Stimulated activated naive B cell treated with anti-CD40 and anti-IgM and Interleukin-4, amounts not matched to agents 10 μg/mL and 1 μg/mL and 100 μg/mL, for 72 hours (primary cell): ENCODE measurements around the gene PTPRN2.
"Not testable (repeated sequence)": the region's sequence is repeated elsewhere in the genome, so short reads cannot be mapped to it uniquely, and the experiment has no call there.

Experiments
- ATAC-seq, 2 donors: fragments of 150-1000 bp; cut with Tn5 transposase; replicated peaks; 2 replicates each; pipeline ENCODE4 v1.10.0; 2021; ENCODE audit warnings: moderate library complexity in 1 of 2
- DNase-seq: peaks from one replicate; pipeline ENCODE4 v3.0.0; 2021
- H3K27ac Mint-ChIP-seq: one replicate; pipeline ENCODE4 v1.8.0; 2022; ENCODE audit warnings: mild to moderate bottlenecking, mixed read lengths
- H3K27me3 Mint-ChIP-seq, 2 donors: one replicate each; pipeline ENCODE4 v1.8.0; 2022; ENCODE audit warnings: mixed read lengths in 2 of 2
- H3K36me3 Mint-ChIP-seq, 2 donors: one replicate each; pipeline ENCODE4 v1.8.0; 2022; ENCODE audit warnings: mixed read lengths in 2 of 2, mild to moderate bottlenecking in 1 of 2
- H3K4me1 Mint-ChIP-seq, 2 donors: one replicate each; pipeline ENCODE4 v1.8.0; 2022; ENCODE audit warnings: mixed read lengths in 2 of 2, mild to moderate bottlenecking in 1 of 2
- H3K4me3 Mint-ChIP-seq, 2 donors: one replicate each; pipeline ENCODE4 v1.8.0; 2022; ENCODE audit warnings: mild to moderate bottlenecking in 2 of 2, mixed read lengths in 2 of 2, moderate library complexity in 1 of 2
- H3K9me3 Mint-ChIP-seq, 2 donors: one replicate each; pipeline ENCODE4 v1.8.0; 2022; ENCODE audit warnings: mixed read lengths in 2 of 2, mild to moderate bottlenecking in 1 of 2

PTPRN2 gene

GRCh38 chr7:157709531-157710251, 877.9 kb downstream of the PTPRN2 start:
- Mint-ChIP-seq H3K27me3 (peaks cover 17 to 23% of the 10 kb centered on the region in 2 donors), H3K9me3 (peaks cover 0 to 2% of the 10 kb centered on the region in 2 donors), H3K36me3 (no peaks in the 10 kb centered on the region), H3K4me1 (no peaks in the 10 kb centered on the region), H3K4me3 (no peak overlapping the region), H3K27ac (no peak overlapping the region)
- no peak for DNase-seq
- no peak for ATAC-seq

GRCh38 chr7:157708919-157709295, 878.7 kb downstream of the PTPRN2 start:
- Mint-ChIP-seq H3K27me3 (peaks cover 21 to 26% of the 10 kb centered on the region in 2 donors), H3K4me3 (no peak overlapping the region), H3K36me3 (no peaks in the 10 kb centered on the region), H3K27ac (no peak overlapping the region), H3K9me3 (peaks cover 0 to 2% of the 10 kb centered on the region in 2 donors), H3K4me1 (no peaks in the 10 kb centered on the region)
- DNase-seq (no peak), ATAC-seq (no peak)

- ATAC-seq: no peak
- Mint-ChIP-seq H3K4me3 (no peak overlapping the region), H3K9me3 (peaks cover 0 to 2% of the 10 kb centered on the region in 2 donors), H3K4me1 (no peaks in the 10 kb centered on the region), H3K36me3 (no peaks in the 10 kb centered on the region), H3K27ac (no peak overlapping the region), H3K27me3 (peaks cover 25 to 28% of the 10 kb centered on the region in 2 donors)
- no peak for DNase-seq
Measured at GRCh38 chr7:157707983-157708918, 879.4 kb downstream of the PTPRN2 start.

DNA sequence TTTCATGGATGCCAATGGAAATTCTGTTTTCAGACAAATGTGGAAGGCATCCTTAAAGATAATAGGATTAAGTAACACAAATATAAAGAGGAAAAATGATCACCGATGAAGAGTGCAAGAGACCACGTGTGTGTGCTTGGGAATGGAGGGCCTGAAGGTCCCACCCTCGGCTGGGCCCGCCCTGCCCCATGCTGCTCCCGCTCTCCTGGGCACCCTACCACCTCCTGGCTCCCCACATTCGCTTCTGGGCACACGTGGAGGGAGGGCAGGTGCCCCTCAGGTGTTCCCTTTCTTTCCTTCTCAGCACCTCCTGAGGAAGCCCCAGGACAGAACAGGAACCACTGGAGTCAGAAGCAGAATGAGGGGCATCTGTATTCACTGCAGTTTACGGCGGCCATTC, 883.3 kb downstream of the PTPRN2 start:
- ATAC-seq (no peak), DNase-seq (no peak)
- H3K4me1 Mint-ChIP-seq: no peaks in the 10 kb centered on the region
- peaks cover 0 to 2% of the 10 kb centered on the region in 2 donors for H3K9me3 Mint-ChIP-seq
- H3K4me3 Mint-ChIP-seq: no peak overlapping the region
- H3K27me3 Mint-ChIP-seq: peaks cover 42% of the 10 kb centered on the region in 2 donors
- H3K27ac Mint-ChIP-seq: no peak overlapping the region
- H3K36me3 Mint-ChIP-seq: no peaks in the 10 kb centered on the region

DNA sequence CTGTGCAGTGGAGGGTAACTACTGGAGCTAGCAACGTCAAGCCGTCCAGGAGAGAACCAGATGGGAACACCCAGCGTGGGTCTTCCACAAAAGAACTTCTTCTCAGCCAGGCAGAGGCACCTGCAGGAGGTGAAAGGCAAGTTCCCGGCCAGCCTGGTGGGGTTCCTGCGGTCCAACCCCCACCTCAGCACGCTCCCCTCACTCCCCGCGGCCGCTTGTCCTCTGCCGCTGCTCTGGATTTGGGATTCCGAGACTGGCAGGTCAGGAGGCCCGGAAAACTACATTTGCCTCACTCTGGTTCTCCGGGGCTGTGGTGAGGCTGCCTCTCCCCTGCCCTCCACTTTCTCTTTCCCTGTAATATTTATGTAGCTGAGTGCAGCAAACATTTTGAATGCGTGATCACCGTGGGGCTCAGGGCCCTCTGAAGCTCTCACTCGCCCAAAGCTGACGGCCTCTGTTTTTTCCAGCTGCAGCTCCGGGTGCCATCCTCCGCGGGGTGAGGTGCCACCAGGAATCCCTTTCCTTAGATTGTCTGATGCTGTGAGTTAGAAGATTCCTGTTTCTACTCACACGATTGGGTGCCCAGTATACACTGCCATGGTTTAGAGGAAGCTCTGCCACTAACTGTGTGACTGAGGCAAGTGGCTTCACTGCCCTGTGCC, 884.0 kb downstream of the PTPRN2 start:
- H3K27ac Mint-ChIP-seq: no peak overlapping the region
- DNase-seq (no peak), ATAC-seq (no peak)
- no peaks in the 10 kb centered on the region for H3K36me3 Mint-ChIP-seq
- H3K9me3 Mint-ChIP-seq: peaks cover 0 to 2% of the 10 kb centered on the region in 2 donors
- H3K4me1 Mint-ChIP-seq: no peaks in the 10 kb centered on the region
- H3K4me3 Mint-ChIP-seq: no peak overlapping the region
- peaks cover 37% of the 10 kb centered on the region in 2 donors for H3K27me3 Mint-ChIP-seq

DNA sequence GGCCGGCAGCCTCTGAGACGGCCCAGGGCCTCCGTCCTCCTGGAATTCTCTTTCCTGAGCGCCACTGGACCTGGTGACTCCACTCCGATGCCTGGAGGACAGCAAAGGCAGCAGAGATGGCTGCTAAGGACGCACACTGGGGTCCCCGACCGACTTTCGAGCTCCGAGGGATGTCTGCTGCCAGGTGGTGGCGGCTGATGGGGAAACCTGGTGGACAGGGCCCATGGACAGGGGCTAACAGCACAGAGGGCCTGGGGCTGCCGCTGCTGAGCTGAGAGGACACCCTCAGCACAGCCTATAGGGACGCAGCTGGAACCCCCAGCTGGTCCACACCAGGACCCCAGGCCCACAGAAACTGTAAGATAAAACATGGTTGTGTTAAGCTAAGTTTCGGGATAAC, 884.5 kb downstream of the PTPRN2 start:
- no peak overlapping the region for H3K4me3 Mint-ChIP-seq
- ATAC-seq: no peak
- H3K27me3 Mint-ChIP-seq: peaks cover 34 to 36% of the 10 kb centered on the region in 2 donors
- H3K27ac Mint-ChIP-seq: no peak overlapping the region
- DNase-seq: no peak
- peaks cover 0 to 2% of the 10 kb centered on the region in 2 donors for H3K9me3 Mint-ChIP-seq
- H3K36me3 Mint-ChIP-seq: no peaks in the 10 kb centered on the region
- H3K4me1 Mint-ChIP-seq: no peaks in the 10 kb centered on the region

DNA sequence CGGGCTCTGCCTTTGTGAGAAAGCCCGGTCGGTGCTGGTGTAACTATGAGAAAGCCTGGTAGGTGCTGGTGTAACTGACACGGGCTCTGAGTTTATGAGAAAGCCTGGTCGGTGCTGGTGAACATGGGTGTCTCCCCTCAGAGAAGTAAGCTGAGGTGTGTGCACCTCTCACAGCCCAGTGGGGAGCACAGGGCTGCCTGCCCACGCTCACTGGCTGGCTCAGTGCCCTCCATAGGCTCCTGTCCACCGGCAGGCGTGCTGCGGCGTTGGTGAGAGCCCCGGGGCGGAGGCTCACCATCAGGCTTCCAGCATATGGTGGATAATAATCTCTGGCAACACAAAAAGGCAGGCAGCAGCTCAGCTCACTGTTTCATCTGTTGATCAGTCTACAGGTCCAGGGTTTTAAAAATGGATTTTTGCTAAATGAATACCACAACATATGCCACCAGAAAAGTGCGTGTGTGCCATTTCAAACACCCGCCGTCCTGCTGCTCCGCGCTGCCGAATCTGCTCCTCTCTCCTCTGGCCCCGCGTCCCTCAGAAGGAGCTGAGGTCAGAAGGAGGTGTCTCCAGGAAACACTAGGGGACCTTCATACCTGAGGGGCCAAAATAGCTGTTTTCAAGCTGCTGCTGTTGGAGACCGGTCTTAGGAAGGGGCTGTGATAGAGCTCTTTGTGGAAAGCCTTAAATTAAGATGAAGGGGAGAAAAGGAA, 885.2 kb downstream of the PTPRN2 start:
- no peak for DNase-seq
- Mint-ChIP-seq H3K4me1 (no peaks in the 10 kb centered on the region), H3K36me3 (no peaks in the 10 kb centered on the region), H3K27ac (no peak overlapping the region), H3K4me3 (no peak overlapping the region), H3K9me3 (peaks cover 0 to 2% of the 10 kb centered on the region in 2 donors), H3K27me3 (peaks cover 32 to 36% of the 10 kb centered on the region in 2 donors)
- ATAC-seq: no peak

DNA sequence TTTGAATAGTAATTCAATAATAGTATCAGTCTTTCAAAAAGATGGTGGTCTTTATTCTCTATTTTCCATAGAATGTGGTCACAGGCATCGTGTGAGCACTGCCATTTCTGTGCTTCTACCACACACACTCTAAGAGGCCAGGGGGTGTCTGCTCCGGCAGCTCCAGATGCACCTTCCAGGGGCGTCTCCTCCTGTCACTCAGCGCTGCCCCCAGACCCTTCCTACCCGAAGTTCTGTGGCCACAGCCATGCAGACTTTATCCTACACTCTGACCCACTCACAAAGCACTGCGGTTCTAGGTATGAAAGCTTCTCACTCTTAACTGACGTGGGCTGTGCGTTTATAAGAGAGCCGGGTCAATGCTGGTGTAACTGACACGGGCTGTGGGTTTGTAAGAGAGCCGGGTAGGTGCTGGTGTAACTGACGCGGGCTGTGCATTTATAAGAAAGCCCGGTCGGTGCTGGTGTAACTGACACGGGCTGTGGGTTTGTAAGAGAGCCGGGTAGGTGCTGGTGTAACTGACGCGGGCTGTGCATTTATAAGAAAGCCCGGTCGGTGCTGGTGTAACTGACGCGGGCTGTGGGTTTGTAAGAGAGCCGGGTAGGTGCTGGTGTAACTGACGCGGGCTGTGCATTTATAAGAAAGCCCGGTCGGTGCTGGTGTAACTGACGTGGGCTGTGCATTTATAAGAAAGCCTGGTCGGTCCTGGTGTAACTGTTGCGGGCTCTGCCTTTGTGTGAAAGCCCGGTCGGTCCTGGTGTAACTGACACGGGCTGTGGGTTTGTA, 886.0 kb downstream of the PTPRN2 start:
- not testable (repeated sequence) for ATAC-seq, H3K36me3 Mint-ChIP-seq, H3K4me3 Mint-ChIP-seq, H3K27ac Mint-ChIP-seq, DNase-seq, H3K4me1 Mint-ChIP-seq, H3K9me3 Mint-ChIP-seq
- H3K27me3 Mint-ChIP-seq: peaks cover 27 to 29% of the 10 kb centered on the region in 2 donors

GRCh38 chr7:157700231-157701005, 887.2 kb downstream of the PTPRN2 start:
- Mint-ChIP-seq H3K27ac (no peak overlapping the region), H3K4me1 (no peaks in the 10 kb centered on the region), H3K4me3 (no peak overlapping the region), H3K9me3 (no peaks in the 10 kb centered on the region), H3K36me3 (no peaks in the 10 kb centered on the region), H3K27me3 (peaks cover 27 to 29% of the 10 kb centered on the region in 2 donors)
- ATAC-seq (no peak), DNase-seq (no peak)

DNA sequence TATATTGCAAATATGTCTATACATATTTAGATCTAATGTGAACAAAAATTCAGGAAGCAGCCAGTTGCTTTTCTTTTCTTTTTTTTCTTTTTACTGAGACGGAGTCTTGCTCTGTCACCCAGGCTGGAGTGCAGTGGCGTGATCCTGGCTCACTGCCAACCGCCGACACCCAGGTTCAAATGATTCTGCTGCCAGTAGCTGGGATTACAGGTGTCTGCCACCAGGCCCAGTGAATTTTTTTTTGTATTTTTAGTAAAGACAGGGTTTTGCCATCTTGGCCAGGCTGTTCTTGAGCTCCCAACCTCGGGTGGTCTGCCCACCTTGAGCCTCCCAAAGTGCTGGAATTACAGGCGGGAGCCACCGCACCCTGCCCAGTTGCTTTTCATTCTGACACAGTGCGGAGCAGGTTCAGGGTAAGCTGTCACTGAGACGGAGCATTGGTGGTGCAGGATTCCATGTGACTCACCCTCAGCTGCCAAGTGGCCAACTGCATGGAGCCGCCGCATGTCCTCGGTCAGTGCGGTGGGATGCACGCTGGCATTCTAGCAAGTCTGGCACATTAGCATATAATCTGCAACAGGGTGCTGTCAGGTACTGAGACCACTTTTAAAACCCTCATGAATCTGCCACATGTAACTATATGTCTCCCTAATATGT, 888.1 kb downstream of the PTPRN2 start:
- H3K27me3 Mint-ChIP-seq: peaks cover 27 to 30% of the 10 kb centered on the region in 2 donors
- H3K9me3 Mint-ChIP-seq: no peaks in the 10 kb centered on the region
- no peak overlapping the region for H3K27ac Mint-ChIP-seq
- H3K36me3 Mint-ChIP-seq: no peaks in the 10 kb centered on the region
- H3K4me1 Mint-ChIP-seq: no peaks in the 10 kb centered on the region
- H3K4me3 Mint-ChIP-seq: no peak overlapping the region
- ATAC-seq (no peak), DNase-seq (no peak)

DNA sequence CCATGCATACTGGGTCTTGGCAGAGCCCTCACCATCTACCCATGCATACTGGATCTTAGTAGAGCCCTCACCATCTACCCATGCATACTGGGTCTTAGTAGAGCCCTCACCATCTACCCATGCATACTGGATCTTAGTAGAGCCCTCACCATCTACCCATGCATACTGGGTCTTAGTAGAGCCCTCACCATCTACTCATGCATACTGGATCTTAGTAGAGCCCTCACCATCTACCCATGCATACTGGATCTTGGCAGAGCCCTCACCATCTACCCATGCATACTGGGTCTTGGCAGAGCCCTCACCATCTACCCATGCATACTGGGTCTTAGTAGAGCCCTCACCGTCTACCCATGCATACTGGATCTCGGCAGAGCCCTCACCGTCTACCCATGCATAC, 890.3 kb downstream of the PTPRN2 start:
- H3K36me3 Mint-ChIP-seq, H3K9me3 Mint-ChIP-seq, H3K27ac Mint-ChIP-seq, DNase-seq, ATAC-seq, H3K4me3 Mint-ChIP-seq, H3K4me1 Mint-ChIP-seq: not testable (repeated sequence)
- peaks cover 21 to 29% of the 10 kb centered on the region in 2 donors for H3K27me3 Mint-ChIP-seq

- not testable (repeated sequence) for ATAC-seq, H3K9me3 Mint-ChIP-seq, H3K4me3 Mint-ChIP-seq, DNase-seq, H3K4me1 Mint-ChIP-seq, H3K27ac Mint-ChIP-seq, H3K36me3 Mint-ChIP-seq
- H3K27me3 Mint-ChIP-seq: peaks cover 14 to 28% of the 10 kb centered on the region in 2 donors
Measured at GRCh38 chr7:157695609-157696008, 892.0 kb downstream of the PTPRN2 start.
